Suprapubic skin (tissue), 4 donors: Measurements from ENCODE around the gene ARL4C. TPM values are rescaled to one million over a fixed set of nuclear protein-coding genes. Genes with fewer than 3 reads are reported as not detected.

ENCODE experiments used
- DNase-seq, 2 donors: peaks; one replicate each; pipeline ENCODE4 v3.0.0-alpha.2; 2019; ENCODE audit warnings: low spot score in 2 of 2
- H3K27ac ChIP-seq: fragments of 200-600 bp; sonication (generic); one replicate; pipeline ENCODE4 v1.5.1; 2019
- H3K27me3 ChIP-seq: fragments of 200-600 bp; sonication (generic); one replicate; pipeline ENCODE4 v1.5.1; 2019
- H3K36me3 ChIP-seq: fragments of 200-600 bp; sonication (generic); one replicate; pipeline ENCODE4 v1.5.1; 2019
- H3K4me1 ChIP-seq: fragments of 200-600 bp; sonication (generic); one replicate; pipeline ENCODE4 v1.5.1; 2019
- H3K4me3 ChIP-seq: fragments of 200-600 bp; sonication (generic); one replicate; pipeline ENCODE4 v1.5.1; 2019; ENCODE audit warnings: mild to moderate bottlenecking
- H3K9me3 ChIP-seq: fragments of 200-600 bp; sonication (generic); one replicate; pipeline ENCODE4 v1.5.1; 2019
- EP300 ChIP-seq: sonication (generic); formaldehyde crosslinking; IDR thresholded peaks from one replicate; pipeline ENCODE4 v1.6.1; 2017; ENCODE audit warnings: antibody characterized with exemption
- POLR2A ChIP-seq, 2 donors: fragments of 450-650 bp; IDR thresholded peaks; one replicate each; pipeline ENCODE4 v1.6.1; 2017; ENCODE audit warnings: antibody characterized with exemption in 2 of 2, mild to moderate bottlenecking in 2 of 2, moderate library complexity in 2 of 2
- POLR2AphosphoS5 ChIP-seq, 3 donors: sonication (generic); formaldehyde crosslinking; IDR thresholded peaks; one replicate each; pipeline ENCODE4 v1.6.1; 2017; ENCODE audit warnings: antibody characterized with exemption in 3 of 3
- WGBS: methylation state at CpG from one replicate; pipeline ENCODE4 v1.1.5; 2018; 5-methylcytosine and 5-hydroxymethylcytosine counted together
- total RNA-seq, 4 donors: library from RNA; depleted of rRNA; stranded (reverse); fragments of >200 nt; gene quantifications; one replicate each; pipeline ENCODE4 v1.1.0, GENCODE V29; 2016
- TF ChIP-seq, protein P1 (sequence below), 2 donors: fragments of 200-600 bp in 1 of 2; fragments of 450-650 bp in 1 of 2; sonication (generic) in 1 of 2; IDR thresholded peaks; one replicate each; pipeline ENCODE4 v1.5.1; 2016 to 2019; ENCODE audit warnings: antibody characterized with exemption in 2 of 2, mild to moderate bottlenecking in 1 of 2, moderate library complexity in 1 of 2

Gene ARL4C
- total RNA-seq, 4 donors from 2014 or later = 35.8 to 64.4 (median 45.7) TPM

DNA sequence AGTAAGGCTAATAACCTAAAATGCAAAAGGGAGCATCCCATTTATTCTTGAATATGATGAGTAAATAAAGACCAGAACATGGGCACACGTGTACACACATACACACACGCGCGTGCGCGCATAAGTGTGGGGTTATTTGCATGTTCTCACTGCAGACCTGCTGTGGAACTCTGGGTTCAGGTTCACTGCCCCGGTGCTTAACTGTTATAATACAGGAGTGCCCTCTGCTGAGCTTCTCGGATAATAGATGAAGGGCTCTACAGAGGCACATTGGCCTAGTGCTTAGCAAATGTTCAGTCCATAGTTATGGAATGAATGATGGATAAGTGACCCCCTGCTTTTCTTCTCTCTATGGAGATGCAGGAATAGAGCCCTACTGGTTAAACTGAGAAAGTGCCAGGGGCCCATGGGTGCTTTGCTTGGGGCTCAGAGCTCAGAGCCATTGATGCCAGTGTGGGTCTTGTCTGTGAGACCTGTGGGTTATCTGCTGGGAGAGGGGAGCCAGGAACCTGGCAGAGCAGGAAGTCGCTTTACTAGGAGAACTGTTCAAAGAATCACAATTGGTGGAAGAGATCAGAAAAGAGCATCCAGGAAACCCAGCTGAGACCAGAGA is 3.6 kb upstream of the ARL4C start:
- no peaks in the 10 kb centered on the region for H3K36me3 ChIP-seq
- no peak for TF ChIP-seq POLR2AphosphoS5 (IDR thresholded peaks at IDR 0.05)
- TF ChIP-seq, protein P1, sequence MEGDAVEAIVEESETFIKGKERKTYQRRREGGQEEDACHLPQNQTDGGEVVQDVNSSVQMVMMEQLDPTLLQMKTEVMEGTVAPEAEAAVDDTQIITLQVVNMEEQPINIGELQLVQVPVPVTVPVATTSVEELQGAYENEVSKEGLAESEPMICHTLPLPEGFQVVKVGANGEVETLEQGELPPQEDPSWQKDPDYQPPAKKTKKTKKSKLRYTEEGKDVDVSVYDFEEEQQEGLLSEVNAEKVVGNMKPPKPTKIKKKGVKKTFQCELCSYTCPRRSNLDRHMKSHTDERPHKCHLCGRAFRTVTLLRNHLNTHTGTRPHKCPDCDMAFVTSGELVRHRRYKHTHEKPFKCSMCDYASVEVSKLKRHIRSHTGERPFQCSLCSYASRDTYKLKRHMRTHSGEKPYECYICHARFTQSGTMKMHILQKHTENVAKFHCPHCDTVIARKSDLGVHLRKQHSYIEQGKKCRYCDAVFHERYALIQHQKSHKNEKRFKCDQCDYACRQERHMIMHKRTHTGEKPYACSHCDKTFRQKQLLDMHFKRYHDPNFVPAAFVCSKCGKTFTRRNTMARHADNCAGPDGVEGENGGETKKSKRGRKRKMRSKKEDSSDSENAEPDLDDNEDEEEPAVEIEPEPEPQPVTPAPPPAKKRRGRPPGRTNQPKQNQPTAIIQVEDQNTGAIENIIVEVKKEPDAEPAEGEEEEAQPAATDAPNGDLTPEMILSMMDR (IDR thresholded peaks at IDR 0.05) = peak; percentile 32 to 44
- no peaks in the 10 kb centered on the region for H3K9me3 ChIP-seq
- H3K4me3 ChIP-seq = no peak overlapping the region
- 29% methylated on average over 9 of the region's 9 CpGs for WGBS
- peaks cover 9% of the 10 kb centered on the region for H3K4me1 ChIP-seq
- DNase-seq = no peak
- no peak overlapping the region for H3K27ac ChIP-seq
- no peaks in the 10 kb centered on the region for H3K27me3 ChIP-seq

DNA sequence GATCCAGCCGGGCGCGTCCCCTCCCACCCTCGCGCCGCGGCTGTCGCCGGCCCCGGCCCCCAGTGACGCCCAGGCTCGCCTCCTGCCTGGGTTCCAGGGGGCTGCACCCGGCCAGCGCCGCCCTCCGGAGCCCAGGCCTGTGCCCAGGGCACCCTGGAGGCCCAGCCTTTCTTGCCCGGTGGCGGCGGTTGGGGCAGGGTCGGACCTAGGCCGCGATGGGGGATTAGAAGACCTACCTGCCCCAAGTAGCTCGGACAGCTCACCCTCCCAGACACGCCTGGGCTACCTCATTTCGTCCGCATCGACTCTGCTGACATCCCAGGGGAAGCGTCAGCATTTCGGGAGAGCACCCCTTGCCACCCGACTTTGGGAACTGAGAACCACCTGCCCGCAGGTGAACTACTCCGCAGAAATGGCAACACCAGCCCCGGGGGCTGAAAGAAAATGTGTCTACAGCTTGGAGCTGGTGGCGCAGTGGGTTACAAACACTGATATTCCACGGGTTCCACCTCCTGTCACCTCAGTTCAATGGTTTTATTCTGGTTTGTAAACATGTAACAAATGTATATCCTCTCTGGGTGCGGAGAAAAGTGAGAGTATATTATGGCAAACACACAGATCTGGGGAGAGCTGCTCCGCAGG is 834 bp upstream of the ARL4C start:
- TF ChIP-seq POLR2AphosphoS5 (IDR thresholded peaks at IDR 0.05) = no peak
- TF ChIP-seq, protein P1 (IDR thresholded peaks at IDR 0.05) = no peak
- TF ChIP-seq POLR2A (IDR thresholded peaks at IDR 0.05) = no peak
- no peak for TF ChIP-seq EP300
- DNase-seq = peak in 1 of 2 donors; percentile 73
- 95% methylated on average over 7 of the region's 37 CpGs for WGBS

DNA sequence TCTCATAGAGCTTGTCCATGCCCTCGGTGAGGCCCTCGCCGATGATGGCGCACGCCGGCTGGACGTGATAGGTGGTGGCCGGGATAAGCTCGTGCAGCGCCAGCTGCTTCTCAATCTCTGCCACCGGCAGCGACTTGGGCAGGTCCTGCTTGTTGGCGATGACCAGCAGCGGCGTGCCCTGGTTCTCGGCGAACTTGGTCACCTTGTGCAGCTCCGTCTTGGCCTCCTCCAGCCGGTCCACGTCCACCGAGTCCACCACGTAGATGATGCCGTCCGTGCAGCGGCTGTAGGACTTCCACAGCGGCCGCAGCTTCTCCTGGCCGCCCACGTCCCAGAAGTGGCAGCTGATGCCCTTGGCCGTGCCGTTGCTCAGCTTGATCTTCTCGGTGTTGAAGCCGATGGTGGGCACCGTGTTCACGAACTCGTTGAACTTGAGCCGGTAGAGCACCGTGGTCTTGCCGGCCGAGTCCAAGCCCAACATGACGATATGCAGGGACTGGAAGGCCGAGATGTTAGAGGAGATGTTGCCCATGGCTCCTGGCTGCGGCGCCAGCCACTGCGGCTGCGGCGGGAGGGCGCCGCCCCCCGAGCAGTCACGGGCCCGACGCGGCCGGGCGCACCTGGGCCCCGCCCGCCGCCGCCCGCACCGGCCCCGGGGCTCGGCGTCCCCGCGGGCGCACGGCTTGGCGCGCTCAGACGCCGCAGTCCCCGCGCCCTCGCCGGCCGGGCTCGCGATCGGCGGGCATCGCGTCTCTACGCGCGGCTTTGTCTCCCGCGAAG is 636 bp downstream of the ARL4C start:
- 0% methylated on average over 6 of the region's 89 CpGs for WGBS
- Histone ChIP-seq H3K36me3 (no peaks in the 10 kb centered on the region), H3K27me3 (no peaks in the 10 kb centered on the region), H3K9me3 (no peaks in the 10 kb centered on the region), H3K4me1 (peaks cover 33% of the 10 kb centered on the region), H3K27ac (peak overlapping the region; percentile 93), H3K4me3 (peak overlapping the region; percentile 70)
- DNase-seq = peak; percentile 73 to 81
- no peak for TF ChIP-seq POLR2AphosphoS5 (IDR thresholded peaks at IDR 0.05)
- TF ChIP-seq POLR2A (IDR thresholded peaks at IDR 0.05) = no peak
- TF ChIP-seq EP300 = no peak
- TF ChIP-seq, protein P1 (IDR thresholded peaks at IDR 0.05) = no peak

More for the DNA sequence above, 834 bp upstream of the ARL4C start:
- no peaks in the 10 kb centered on the region for H3K9me3 ChIP-seq
- H3K27me3 ChIP-seq = no peaks in the 10 kb centered on the region
- peaks cover 32% of the 10 kb centered on the region for H3K4me1 ChIP-seq
- peak overlapping the region; percentile 70 for H3K4me3 ChIP-seq
- H3K27ac ChIP-seq = peak overlapping the region; percentile 93
- no peaks in the 10 kb centered on the region for H3K36me3 ChIP-seq

DNA sequence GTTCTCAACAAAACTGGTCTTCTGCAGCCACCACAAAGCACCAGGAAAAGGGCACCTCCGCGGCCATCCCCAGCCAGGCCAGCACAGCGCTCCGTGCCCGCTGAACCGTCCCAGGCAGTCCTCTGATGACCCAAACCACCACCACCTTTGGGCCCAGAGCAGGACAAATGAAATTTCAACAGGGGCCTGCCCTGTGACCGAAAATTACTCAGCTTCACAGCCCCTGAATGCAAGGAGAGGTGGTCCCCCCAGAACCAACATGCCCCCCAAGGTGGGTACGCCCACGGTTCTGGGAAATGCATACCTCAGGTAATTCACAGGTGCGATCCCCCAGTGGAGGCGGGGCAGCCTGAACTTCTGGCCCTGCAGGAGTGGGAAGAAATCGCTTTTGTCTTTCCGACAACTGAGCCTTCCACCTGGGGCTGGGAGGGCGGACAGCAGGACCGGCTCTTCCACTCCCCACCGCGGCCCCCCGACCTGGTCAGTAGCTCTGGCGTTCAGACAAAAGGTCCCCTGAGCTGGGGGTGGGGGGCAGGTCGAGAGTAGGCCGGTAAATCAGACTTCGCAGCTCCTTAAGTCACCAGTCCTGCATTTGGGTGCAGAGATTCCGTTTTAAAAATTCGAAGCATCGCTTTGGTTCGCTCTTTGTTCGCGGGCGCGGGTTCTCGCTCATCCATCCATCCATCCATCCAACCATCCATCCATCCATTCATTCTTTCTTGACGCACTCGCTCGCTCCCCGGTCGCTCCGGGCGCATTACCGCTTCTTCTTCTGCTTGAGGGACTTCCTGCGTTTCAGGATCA is 1.4 kb downstream of the ARL4C start:
- Histone ChIP-seq H3K9me3 (no peaks in the 10 kb centered on the region), H3K4me1 (peaks cover 33% of the 10 kb centered on the region), H3K4me3 (peak overlapping the region; percentile 70), H3K36me3 (no peaks in the 10 kb centered on the region), H3K27me3 (no peaks in the 10 kb centered on the region), H3K27ac (peak overlapping the region; percentile 93)
- no peak for TF ChIP-seq POLR2AphosphoS5 (IDR thresholded peaks at IDR 0.05)
- no peak for TF ChIP-seq POLR2A (IDR thresholded peaks at IDR 0.05)
- TF ChIP-seq EP300 = no peak
- TF ChIP-seq, protein P1 (IDR thresholded peaks at IDR 0.05) = no peak
- WGBS = 2% methylated on average over 32 of the region's 40 CpGs
- DNase-seq = no peak
